HepG2 (cell line): ENCODE data around the gene NLRC5. TPM values are rescaled to one million over a fixed set of nuclear protein-coding genes. Genes with fewer than 3 reads are reported as not detected.

Experiments used
- ATF4 ChIP-seq, 2 experiments: fragments of 450-650 bp in 1 of 2; sonication (generic) in 1 of 2; formaldehyde crosslinking; IDR thresholded peaks; 2 replicates each; pipeline versions ENCODE4 v1.5.0 to v1.8.0; 2020 to 2022; ENCODE audit warnings: mild to moderate bottlenecking in 1 of 2, missing genetic modification reagents in 1 of 2
- IKZF4 ChIP-seq: sonication (generic); formaldehyde crosslinking; IDR thresholded peaks from 2 replicates; pipeline ENCODE4 v1.5.1; 2020; ENCODE audit warnings: borderline replicate concordance, mild to moderate bottlenecking, low read depth, missing genetic modification reagents; ENCODE audit errors: not compliant biosample characterization
- MYPOP ChIP-seq: sonication (generic); formaldehyde crosslinking; IDR thresholded peaks from 2 replicates; pipeline ENCODE4 v1.8.1; 2023; ENCODE audit warnings: mild to moderate bottlenecking, moderate library complexity, missing genetic modification reagents
- ZBED4 ChIP-seq: sonication (generic); formaldehyde crosslinking; IDR thresholded peaks from 2 replicates; pipeline ENCODE4 v1.4.0; 2020; ENCODE audit warnings: missing genetic modification reagents, borderline replicate concordance
- ZNF850 ChIP-seq: sonication (generic); formaldehyde crosslinking; conservative IDR thresholded peaks from 2 replicates; pipeline ENCODE4 v1.9.0; 2021; ENCODE audit warnings: mild to moderate bottlenecking, missing genetic modification reagents
- polyA plus RNA-seq, 8 experiments: library from polyadenylated mRNA; depleted of rRNA in 3 of 8; stranded (reverse) in 7 of 8; unstranded in 1 of 8; fragments of >200 nt; fragmentation: Illumina TruSeq in 4 of 8; extraction: Trizol in 4 of 8; gene quantifications; 2 replicates each; pipeline versions ENCODE4 v1.2.1 to v1.2.3, GENCODE V29; 2011 to 2016; ENCODE audit warnings: low read depth in 4 of 8, missing spikeins in 1 of 8, mixed read lengths in 1 of 8; ENCODE audit not compliant: insufficient read depth in 1 of 8
- total RNA-seq, 5 experiments: library from RNA; depleted of rRNA; stranded (reverse); fragments of >200 nt; fragmentation: Illumina TruSeq; extraction: Trizol; gene quantifications; 2 replicates each; pipeline ENCODE4 v1.2.3, GENCODE V29; 2016; ENCODE audit warnings: low read depth in 1 of 5

Gene NLRC5
- total and polyA plus RNA-seq, 2 of the 13 experiments (the other 11 are each of a cell fraction or from before 2014, with no cell fraction given): 6.3 to 12.7 TPM

GRCh38 chr16:56944954-56945839, 44.2 kb upstream of the NLRC5 start (continued):
- no peak for TF ChIP-seq IKZF4
- 0 out of 2 replicates have a peak, but pooled peaks have one; percentile 23 for TF ChIP-seq ZBED4 (CRISPR knock-in tag)
- peak; percentile 27; the same call in 1 of the 2 replicates for TF ChIP-seq MYPOP (CRISPR knock-in tag)
- TF ChIP-seq ATF4 (CRISPR knock-in tag; IDR thresholded peaks at IDR 0.05): 0 out of 4 replicates have a peak, but pooled peaks of 1 of the 2 experiments have one; percentile 4
- TF ChIP-seq ZNF850 (CRISPR knock-in tag): no peak
